Measurements from ENCODE around the gene ADARB2. TPM values are rescaled to one million over a fixed set of nuclear protein-coding genes. Genes with fewer than 3 reads are reported as not detected.

Gene ADARB2
- total and polyA plus RNA-seq, 4 donors: 0.55 to 0.70 (median 0.59) TPM; not detected in 1

- TF ChIP-seq ZBTB33 (IDR thresholded peaks at IDR 0.05) (no peak), HNF4A (conservative IDR thresholded peaks at IDR 0.05) (no peak), RAD21 (IDR thresholded peaks at IDR 0.05) (no peak)
These were observed 495.9 kb downstream of the ADARB2 start (continued) for GRCh38 chr10:1241322-1241890.

DNA sequence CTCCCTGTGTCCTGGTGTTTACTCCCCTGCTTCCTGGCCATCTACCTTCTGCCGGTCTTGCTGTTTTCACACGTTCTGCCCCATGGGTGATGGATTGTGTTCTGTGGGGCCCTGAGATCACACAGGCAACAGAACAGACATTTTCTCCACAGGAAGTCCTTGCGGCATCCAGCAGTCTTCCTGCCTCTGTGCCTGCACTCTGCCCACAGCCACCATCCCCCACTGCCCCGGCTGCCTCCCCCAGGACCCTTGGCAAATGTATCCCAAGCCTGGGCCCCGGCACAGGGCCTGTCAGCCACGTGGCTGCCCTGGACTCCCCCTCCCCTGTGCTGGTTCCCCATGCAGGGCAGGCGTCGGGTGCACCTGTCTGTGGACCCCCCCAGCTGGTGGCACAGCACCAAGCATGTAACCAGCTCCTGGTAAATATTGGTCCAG is 497.0 kb downstream of the ADARB2 start:
- Histone ChIP-seq H3K4me3 (ENCODE audit: low read depth in 1 of 3, low read length in 3 of 3) (no peak overlapping the region), H3K4me1 (ENCODE audit: control insufficient read depth in 4 of 4, insufficient read depth in 4 of 4, low read length in 3 of 4) (peaks cover 0 to 2% (median 0%) of the 10 kb centered on the region in 4 donors), H3K27me3 (ENCODE audit: control insufficient read depth in 4 of 4, insufficient read depth in 4 of 4, low read length in 3 of 4) (no peaks in the 10 kb centered on the region), H3K9ac (ENCODE audit: low read depth in 1 of 2, low read length in 2 of 2) (no peak overlapping the region), H3K9me3 (ENCODE audit: control insufficient read depth in 4 of 4, low read length in 3 of 4) (no peaks in the 10 kb centered on the region), H3K27ac (ENCODE audit: low read depth in 1 of 2, low read length in 2 of 2) (no peak overlapping the region), H3K36me3 (ENCODE audit: control insufficient read depth in 4 of 4, insufficient read depth in 3 of 4, low read depth in 1 of 4, low read length in 3 of 4) (no peaks in the 10 kb centered on the region)
- WGBS: 33% methylated on average over 8 of the region's 8 CpGs
- TF ChIP-seq ATF3 (IDR thresholded peaks at IDR 0.05) (no peak), HNF4G (IDR thresholded peaks at IDR 0.05) (no peak), EGR1 (IDR thresholded peaks at IDR 0.05; ENCODE audit: low read depth in 2 of 2) (no peak), JUND (IDR thresholded peaks at IDR 0.05) (no peak), SP1 (IDR thresholded peaks at IDR 0.05) (no peak), FOXA2 (IDR thresholded peaks at IDR 0.05) (no peak), TAF1 (conservative IDR thresholded peaks at IDR 0.05) (no peak), RXRA (IDR thresholded peaks at IDR 0.05) (no peak), HNF4A (conservative IDR thresholded peaks at IDR 0.05) (no peak), RAD21 (IDR thresholded peaks at IDR 0.05) (no peak), GABPA (IDR thresholded peaks at IDR 0.05 in 1 of 2, conservative IDR thresholded peaks at IDR 0.05 in 1 of 2) (no peak), NR2F2 (IDR thresholded peaks at IDR 0.05) (no peak)
- TF ChIP-seq, protein P1, sequence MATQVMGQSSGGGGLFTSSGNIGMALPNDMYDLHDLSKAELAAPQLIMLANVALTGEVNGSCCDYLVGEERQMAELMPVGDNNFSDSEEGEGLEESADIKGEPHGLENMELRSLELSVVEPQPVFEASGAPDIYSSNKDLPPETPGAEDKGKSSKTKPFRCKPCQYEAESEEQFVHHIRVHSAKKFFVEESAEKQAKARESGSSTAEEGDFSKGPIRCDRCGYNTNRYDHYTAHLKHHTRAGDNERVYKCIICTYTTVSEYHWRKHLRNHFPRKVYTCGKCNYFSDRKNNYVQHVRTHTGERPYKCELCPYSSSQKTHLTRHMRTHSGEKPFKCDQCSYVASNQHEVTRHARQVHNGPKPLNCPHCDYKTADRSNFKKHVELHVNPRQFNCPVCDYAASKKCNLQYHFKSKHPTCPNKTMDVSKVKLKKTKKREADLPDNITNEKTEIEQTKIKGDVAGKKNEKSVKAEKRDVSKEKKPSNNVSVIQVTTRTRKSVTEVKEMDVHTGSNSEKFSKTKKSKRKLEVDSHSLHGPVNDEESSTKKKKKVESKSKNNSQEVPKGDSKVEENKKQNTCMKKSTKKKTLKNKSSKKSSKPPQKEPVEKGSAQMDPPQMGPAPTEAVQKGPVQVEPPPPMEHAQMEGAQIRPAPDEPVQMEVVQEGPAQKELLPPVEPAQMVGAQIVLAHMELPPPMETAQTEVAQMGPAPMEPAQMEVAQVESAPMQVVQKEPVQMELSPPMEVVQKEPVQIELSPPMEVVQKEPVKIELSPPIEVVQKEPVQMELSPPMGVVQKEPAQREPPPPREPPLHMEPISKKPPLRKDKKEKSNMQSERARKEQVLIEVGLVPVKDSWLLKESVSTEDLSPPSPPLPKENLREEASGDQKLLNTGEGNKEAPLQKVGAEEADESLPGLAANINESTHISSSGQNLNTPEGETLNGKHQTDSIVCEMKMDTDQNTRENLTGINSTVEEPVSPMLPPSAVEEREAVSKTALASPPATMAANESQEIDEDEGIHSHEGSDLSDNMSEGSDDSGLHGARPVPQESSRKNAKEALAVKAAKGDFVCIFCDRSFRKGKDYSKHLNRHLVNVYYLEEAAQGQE (IDR thresholded peaks at IDR 0.05): no peak
- TF ChIP-seq, protein P2, sequence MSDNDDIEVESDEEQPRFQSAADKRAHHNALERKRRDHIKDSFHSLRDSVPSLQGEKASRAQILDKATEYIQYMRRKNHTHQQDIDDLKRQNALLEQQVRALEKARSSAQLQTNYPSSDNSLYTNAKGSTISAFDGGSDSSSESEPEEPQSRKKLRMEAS (IDR thresholded peaks at IDR 0.05): no peak
- TF ChIP-seq, protein P3, sequence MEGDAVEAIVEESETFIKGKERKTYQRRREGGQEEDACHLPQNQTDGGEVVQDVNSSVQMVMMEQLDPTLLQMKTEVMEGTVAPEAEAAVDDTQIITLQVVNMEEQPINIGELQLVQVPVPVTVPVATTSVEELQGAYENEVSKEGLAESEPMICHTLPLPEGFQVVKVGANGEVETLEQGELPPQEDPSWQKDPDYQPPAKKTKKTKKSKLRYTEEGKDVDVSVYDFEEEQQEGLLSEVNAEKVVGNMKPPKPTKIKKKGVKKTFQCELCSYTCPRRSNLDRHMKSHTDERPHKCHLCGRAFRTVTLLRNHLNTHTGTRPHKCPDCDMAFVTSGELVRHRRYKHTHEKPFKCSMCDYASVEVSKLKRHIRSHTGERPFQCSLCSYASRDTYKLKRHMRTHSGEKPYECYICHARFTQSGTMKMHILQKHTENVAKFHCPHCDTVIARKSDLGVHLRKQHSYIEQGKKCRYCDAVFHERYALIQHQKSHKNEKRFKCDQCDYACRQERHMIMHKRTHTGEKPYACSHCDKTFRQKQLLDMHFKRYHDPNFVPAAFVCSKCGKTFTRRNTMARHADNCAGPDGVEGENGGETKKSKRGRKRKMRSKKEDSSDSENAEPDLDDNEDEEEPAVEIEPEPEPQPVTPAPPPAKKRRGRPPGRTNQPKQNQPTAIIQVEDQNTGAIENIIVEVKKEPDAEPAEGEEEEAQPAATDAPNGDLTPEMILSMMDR (IDR thresholded peaks at IDR 0.05; ENCODE audit: low read depth, low read length, missing input control): no peak
- DNase-seq (ENCODE audit: low spot score): no peak
